ENCODE measurements around the gene SHISA9.

- TF ChIP-seq POLR2AphosphoS5 (IDR thresholded peaks at IDR 0.05): no peak
- TF ChIP-seq CTCF (IDR thresholded peaks at IDR 0.05): no peak
Observed at GRCh38 chr16:13120091-13120490, 218.7 kb downstream of the SHISA9 start.

Measured in breast epithelium (tissue), 3 donors.